GM10266 (cell line): ENCODE data around the gene UVRAG.

Experiments used
- DNase-seq: peaks from one replicate; pipeline ENCODE4 v3.0.0; 2012; ENCODE audit errors: extremely low spot score
- CTCF ChIP-seq: IDR thresholded peaks from 2 replicates; pipeline ENCODE4 v1.5.1; 2012; ENCODE audit warnings: mild to moderate bottlenecking, low read depth; ENCODE audit not compliant: control insufficient read depth, insufficient read depth; ENCODE audit errors: missing control alignments

UVRAG gene

GRCh38 chr11:75784085-75784478 is 30.9 kb upstream of the UVRAG start:
- TF ChIP-seq CTCF: no peak
- DNase-seq: no peak

DNA sequence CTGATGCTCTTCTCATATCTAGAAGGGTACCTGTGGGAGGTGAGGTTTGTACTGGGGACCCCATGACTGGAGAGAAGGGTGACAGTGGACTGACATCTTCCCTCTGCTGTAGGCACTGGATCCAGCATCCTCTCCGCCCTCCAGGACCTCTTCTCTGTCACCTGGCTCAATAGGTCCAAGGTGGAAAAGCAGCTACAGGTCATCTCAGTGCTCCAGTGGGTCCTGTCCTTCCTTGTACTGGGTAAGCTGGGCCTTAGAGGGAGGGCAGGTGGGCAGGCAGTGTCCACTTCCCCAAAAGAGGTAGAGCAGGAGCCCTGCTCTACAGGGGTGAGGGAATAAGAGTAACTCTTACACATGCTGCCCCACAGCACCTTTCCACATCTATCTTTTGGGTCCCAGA is 30.5 kb upstream of the UVRAG start:
- no peak for DNase-seq

DNA sequence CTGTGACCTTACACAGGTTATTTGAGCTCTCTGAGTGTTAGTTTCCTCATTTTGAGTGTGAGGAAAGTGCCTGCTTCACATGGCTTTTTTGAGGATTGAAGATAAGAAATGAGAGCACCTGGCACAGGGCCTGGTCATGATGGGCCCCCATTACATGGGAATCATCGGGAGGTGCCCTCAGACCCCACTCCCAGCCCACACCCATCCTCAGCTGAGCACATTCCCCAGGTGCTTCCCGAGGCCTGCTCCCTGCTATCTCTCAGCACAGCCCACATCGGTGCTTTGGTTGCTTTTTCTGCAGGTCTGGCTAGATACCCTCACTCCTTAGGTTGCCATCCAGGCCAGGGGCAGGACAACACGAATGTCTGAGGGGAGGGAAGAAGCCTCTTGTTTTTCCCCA is 29.8 kb upstream of the UVRAG start:
- TF ChIP-seq CTCF: no peak
- DNase-seq: no peak

More for the DNA sequence above, 30.5 kb upstream of the UVRAG start:
- no peak for TF ChIP-seq CTCF

DNA sequence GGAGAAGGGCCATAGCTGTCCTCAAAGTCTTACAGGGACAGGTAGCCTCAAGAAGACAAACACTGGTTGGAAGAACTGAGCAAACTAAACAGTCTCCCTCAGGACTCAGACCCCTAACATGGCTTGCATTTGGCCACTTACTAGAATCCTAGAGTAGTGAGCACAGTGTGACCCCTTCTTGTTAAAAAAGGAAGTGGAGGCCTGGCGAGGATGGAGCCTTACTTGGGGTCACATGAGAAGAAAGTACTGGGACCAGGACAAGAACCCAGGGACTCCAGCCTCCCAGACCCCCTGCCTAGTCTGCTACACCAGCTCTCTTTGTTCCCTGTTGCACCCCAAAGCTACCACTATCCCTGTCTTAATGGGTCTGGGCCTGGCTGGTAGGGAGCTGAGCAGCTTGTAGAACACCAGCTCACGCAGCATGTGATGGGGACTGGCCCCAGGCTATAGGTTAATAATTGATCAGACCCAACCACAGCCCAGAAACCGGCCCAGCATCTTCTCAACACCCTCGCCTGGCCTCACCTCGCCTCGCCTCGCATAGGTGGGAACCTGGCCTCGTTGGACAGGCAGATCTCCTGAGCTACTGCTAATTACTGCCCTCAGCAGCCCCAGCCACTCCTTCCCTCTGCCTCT is 28.8 kb upstream of the UVRAG start:
- no peak for TF ChIP-seq CTCF
- DNase-seq: no peak

DNA sequence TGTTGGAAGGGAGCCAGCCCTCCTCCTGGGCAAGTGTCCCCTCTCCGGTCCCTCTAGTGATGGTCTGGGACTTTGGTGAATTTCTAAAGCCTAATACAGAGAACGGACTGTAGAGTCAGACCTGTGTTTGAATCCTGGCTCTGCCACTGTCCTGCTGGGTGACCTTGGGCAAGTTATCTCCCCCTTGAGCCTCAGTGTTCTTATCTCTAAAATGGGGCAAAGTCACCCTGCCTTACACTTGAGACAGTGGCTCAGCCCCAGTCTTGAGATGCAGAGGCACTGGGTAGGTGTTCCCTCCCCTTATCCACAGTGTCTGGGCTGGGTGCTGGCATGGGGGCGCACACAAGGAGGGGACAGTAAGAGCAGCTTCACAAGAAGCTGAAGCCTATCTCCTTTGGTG is 25.5 kb upstream of the UVRAG start:
- no peak for TF ChIP-seq CTCF
- no peak for DNase-seq

- no peak for DNase-seq
- no peak for TF ChIP-seq CTCF
These were observed 24.0 kb upstream of the UVRAG start for GRCh38 chr11:75790986-75791385.

DNA sequence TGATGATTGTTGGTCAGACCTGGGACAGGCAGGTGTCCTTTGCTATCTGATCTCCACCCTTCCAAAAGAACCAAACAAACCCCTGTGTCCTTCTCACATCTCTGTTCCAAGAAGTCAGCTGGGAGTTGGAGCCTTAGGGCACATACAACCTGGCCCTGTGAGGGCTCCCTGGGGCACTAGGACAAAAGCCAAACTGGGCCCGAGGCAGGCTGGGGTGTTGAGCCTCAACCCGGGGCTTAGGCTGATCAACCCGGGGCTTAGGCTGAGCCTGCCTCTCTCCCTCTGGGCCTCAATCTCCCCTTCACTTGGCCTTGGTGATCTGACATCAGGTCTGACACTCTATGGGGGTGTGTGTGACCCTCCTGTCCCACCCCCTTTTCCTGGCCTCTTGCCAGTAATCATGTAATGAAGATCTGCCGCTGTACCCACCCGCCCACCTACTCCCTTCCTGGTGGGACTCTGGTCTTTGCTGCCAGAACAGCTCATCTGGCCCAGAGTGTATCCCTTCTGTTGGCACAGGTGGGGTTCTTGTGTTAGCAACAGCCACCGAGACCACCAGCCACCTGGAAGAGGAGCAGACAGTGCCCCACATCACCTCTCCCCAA is 22.8 kb upstream of the UVRAG start:
- no peak for TF ChIP-seq CTCF
- DNase-seq: no peak
